GM19455 (cell line): ENCODE data around the gene OBSL1.

Experiments
- ATAC-seq: cut with Tn5 transposase; IDR thresholded peaks from one replicate; pipeline ENCODE4 v1.9.1; 2021; ENCODE audit not compliant: unreplicated experiment

The OBSL1 gene

DNA sequence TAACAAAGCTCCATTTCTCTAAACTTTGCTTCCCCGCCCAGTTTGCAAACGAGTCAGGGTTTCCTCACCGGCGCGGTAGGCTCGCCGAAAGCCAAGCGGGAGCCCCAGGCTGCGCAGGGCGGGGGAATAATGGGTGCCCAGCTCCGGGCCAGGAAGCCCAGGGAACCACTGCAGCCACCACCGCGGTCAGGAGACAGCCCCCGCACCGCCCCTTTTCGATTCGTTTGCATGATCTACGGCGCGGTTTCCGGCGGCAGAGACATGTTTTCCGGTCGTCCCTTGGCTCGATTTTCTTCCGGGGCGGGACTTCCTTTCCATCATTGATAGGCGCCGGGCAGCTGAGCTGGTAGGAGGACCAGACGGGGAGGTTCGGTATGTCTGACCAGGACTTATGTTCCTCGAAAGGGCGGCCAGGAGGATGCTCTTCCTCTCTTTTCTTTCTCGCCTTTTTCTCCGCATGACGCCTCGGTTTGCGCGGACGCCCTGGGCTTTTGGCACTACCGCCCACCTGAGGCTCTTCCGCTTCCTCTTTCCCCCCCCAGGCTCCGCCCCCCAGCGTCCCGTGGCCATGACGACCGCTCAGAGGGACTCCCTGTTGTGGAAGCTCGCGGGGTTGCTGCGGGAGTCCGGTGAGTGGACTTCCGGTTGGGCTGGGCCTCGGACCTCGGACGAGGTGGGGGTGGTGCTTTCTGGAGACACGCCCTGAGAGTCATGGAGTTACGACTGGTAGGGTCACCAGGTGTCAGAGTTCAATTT lies 26.4 kb upstream of the OBSL1 start, which contains the start of gene STK11IP:
Gene STK11IP, plus strand, starts transcription at position 306 of the 756 bp plus-strand sequence. Its CDS starts 263 bp downstream, at position 569.
- peak; percentile 93 for ATAC-seq

- ATAC-seq, result peak; percentile 3
Measured at GRCh38 chr2:219596954-219597551, 25.7 kb upstream of the OBSL1 start.

- no peak for ATAC-seq
Measured at GRCh38 chr2:219595256-219595655, 23.9 kb upstream of the OBSL1 start.

DNA sequence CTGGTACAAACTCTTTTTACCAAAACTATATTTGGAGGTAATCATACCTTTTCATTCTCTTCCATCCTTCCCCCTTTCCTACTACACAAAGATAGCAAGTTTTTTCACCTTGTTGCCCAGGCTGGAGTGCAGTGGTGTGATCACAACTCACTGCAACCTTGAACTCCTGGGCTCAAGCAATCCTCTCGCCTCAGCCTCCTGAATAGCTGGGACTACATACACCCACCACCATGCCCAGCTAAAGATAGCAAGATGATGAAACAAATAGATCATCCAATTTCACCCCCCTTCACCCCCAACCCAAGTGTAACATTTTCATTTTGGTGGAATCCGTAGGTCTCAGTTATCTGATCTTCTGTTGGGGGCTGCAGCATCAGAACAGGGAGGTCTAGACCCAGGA lies 21.8 kb upstream of the OBSL1 start:
- ATAC-seq, result no peak

DNA sequence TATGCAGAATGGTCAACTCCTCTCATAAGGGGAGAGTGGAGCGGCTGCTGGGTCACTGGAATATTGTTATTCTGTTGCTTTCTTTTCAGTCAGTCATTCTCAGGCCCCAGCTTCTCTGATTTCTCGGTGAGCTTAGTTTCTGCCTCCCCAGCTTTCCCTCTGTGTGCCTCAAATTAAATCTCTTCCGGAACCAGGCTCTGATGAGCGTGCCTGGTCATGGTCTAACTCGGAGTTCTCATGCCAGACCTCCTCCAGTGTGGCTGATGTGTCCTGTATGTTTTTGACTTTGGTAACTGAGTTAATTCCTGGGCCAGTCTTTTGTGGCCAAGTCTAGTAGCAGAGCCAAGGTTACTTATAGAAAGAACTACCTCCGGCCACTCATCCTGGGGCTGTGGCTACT lies 21.4 kb upstream of the OBSL1 start:
- no peak for ATAC-seq

DNA sequence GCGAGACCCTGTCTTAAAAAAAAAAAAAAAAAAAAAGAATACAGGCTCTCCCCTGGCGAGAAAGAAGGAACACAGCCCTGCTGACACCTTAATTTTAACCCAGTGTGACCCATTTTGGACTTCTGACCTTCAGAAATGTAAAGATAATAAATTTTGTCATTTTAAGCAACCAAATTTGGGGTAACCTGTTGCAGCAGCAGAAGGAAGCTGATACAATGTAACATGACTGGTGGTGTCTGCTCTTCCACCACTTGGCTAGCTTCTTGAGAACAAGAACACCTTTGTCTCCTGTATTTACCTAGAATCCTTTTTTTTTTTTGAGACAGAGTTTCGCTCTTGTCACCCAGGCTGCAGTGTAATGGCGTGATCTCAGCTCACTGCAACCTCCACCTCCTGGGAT lies 19.8 kb upstream of the OBSL1 start:
- no peak for ATAC-seq

DNA sequence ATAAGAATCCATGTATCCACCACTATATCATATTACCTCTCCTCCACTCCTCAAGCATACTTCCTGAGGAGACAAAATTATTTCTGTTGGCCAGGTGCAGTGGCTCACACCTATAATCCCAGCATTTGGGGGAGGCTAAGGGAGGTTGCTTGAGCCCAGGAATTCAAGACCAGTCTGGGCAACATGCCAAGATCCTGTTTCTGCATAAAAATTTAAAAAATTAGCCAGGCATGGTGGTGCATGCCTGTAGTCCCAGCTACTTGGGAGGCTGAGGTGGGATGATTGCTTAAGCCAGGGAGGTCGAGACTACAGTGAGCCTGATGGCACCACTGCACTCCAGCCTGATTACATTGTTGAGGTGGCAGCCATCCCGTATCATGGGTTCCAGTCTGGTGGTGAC lies 10.0 kb upstream of the OBSL1 start:
- no peak for ATAC-seq

DNA sequence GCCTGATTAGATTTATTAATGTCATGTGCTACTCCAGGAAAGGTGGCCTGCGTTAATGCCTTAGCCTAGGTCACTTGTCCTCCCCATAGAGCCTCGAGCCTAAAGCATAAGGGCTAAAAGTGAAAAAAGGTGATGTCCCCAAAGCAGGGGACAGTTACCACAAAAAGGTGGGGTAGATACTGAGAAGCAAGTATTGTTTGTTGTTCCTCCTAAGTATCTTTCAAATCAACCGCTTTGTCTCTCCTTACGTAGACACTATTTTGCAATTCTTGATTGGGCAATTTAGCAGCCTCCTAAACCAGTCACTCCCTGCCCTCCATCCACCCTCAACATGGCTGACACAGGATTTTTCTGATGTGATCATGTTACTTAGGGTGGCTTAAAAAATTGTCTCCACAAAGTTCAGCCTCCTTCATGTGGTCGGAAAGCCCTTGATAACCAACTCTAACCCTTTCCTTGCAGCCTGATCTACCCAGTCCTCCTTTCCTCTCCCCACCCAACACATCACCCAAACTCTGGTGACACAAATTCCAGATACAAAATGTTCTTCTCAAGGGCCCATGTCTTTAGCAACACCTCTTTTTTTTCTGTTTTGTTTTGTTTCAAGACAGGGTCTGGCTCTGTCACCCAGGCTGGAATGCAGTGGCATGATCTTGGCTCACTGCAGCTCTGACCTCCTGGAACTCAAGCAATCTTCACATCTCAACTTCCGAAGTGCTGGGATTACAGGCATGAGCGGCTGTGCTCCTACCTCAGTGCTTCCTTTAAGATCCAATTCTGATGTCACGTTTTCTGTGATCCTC lies 7.7 kb upstream of the OBSL1 start:
- no peak for ATAC-seq

- ATAC-seq, result no peak
Measured at GRCh38 chr2:219576505-219577388, 5.4 kb upstream of the OBSL1 start.

- ATAC-seq, result no peak
Measured at GRCh38 chr2:219575566-219576504, 4.5 kb upstream of the OBSL1 start.

- ATAC-seq, result no peak
Measured at GRCh38 chr2:219574484-219575311, 3.4 kb upstream of the OBSL1 start.

DNA sequence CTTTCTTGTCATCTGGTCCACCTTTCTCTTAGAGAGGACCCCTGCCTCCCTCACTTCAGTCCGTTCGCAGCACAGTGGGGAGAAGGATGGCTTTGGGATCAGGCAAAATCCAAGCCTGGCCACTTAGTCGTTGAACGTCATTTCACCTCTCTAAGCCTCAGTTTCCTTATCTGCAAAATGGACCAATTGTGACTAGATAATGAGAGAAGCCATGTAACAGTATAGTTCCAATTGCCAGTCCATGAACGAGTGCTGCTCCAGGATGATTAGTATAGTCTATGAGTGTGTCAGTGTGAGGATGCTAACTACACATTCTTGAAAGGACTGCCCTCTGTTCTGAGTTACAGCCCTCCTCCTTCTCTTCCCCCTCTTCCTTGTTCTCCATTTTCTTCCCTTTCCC lies 1.8 kb upstream of the OBSL1 start:
- ATAC-seq, result no peak

GRCh38 chr2:219572237-219573001 lies 1.1 kb upstream of the OBSL1 start, which contains the start of gene INHA:
TSS of gene INHA (plus strand) at chr2:219572310. CDS start at chr2:219572375, 65 bp downstream.
- ATAC-seq, result no peak

DNA sequence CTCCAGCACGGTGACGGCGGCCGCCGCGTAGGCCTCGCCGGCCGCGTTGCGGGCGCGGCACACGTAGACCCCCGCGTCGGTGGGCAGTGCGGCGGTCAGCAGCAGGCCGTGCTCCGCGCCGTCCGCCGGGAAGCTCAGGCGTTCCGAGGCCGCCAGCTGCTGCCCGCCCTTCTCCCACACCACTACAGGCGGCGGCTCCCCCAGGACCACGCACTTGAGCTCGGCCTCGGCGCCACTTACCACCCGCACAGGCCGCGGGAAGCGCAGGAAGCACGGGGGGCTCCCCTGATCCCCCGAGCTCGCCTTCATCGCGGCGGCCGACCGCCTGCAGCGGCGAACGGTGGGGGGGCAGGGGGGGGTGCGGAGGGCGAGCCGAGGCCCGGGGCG lies 422 bp downstream of the OBSL1 start:
- no peak for ATAC-seq

GRCh38 chr2:219570194-219570923 lies 980 bp downstream of the OBSL1 start:
- no peak for ATAC-seq

DNA sequence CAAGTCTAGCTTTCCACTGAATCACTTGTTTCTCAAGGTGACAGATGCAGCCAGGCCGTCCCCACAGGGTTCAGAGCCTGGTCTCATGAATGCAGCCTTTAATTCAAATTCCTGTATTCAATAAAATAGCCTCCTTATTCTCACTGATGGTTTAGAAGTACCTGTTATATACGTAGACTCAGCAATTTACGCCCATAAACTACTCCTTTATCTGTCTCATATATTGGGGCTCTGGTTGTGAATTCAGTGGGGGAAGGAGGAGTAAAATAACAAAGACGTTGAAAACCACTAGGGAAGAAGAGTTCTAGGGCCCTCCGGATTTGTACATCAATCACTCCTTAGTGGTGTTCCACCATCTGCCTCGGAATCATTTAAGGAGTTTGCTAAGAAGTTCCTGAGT lies 1.7 kb downstream of the OBSL1 start:
- ATAC-seq, result no peak

- no peak for ATAC-seq
Measured at GRCh38 chr2:219569041-219569440, 2.3 kb downstream of the OBSL1 start.
